ENCODE results near the gene CEP170B. TPM values are rescaled to one million over a fixed set of nuclear protein-coding genes. Genes with fewer than 3 reads are reported as not detected.
"Not testable (repeated sequence)": the region's sequence is repeated elsewhere in the genome, so short reads cannot be mapped to it uniquely, and the experiment has no call there.

CEP170B gene
- total and polyA plus RNA-seq, 4 donors: 1.5 to 10.9 (median 6.7) TPM

DNA sequence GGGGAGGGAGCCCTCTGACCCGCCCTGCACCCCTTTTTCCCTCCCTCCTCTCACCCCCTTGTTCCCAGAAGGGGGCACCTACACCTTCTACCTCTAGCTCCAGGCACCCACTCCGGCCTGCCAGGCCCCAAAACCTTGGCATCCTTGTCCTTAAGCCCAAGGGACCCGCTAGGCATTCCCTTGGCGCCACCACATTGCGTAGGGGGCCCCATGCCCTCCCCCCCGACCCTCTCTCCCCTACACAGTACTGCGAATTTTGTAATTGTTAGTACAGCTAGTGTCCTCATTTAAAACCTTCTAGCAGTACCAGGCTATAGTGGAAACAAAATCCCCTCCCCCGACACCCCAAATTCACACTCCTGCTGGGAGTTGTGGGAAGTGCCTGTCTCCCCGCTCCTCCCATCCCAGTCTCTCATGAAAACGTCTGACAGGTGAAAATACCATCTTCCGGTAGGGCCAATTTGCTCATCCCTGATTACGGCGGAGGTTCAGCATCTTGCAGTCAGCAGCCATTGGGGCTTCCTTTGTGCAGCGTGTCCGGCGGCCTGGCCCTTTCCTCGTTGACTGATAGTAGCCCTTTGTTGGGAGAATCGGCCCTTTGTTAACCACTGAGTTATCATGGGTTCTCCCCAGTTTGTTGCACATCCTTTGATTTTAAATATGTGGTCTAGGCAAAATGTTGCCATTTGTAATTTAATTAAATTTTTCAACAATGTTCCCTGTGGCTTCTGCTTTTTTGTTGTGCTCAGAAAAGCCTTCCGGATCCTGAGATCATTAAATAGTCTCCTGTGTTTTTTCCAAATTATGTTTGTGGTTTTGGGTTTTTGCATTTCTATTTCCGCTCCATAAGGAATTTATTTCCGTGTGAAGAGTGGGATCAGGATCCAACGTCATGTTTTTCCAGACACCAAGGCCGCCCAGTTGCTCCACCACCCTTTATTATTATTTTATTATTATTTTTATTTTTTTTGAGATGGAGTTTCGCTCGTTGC is 7.9 kb upstream of the CEP170B start:
- Histone ChIP-seq H3K4me3 (ENCODE audit: low read depth in 1 of 3, low read length in 3 of 3) (no peak overlapping the region), H3K27ac (ENCODE audit: low read depth in 1 of 2, low read length in 2 of 2) (no peak overlapping the region), H3K9me3 (ENCODE audit: control insufficient read depth in 4 of 4, low read length in 3 of 4) (no peaks in the 10 kb centered on the region), H3K27me3 (ENCODE audit: control insufficient read depth in 4 of 4, insufficient read depth in 4 of 4, low read length in 3 of 4) (no peaks in the 10 kb centered on the region), H3K4me1 (ENCODE audit: control insufficient read depth in 4 of 4, insufficient read depth in 4 of 4, low read length in 3 of 4) (no peaks in the 10 kb centered on the region), H3K36me3 (ENCODE audit: control insufficient read depth in 4 of 4, insufficient read depth in 3 of 4, low read depth in 1 of 4, low read length in 3 of 4) (no peaks in the 10 kb centered on the region), H3K9ac (ENCODE audit: low read depth in 1 of 2, low read length in 2 of 2) (no peak overlapping the region)
- 70% methylated on average over 25 of the region's 25 CpGs for WGBS
- no peak for DNase-seq (ENCODE audit: low spot score)
- TF ChIP-seq, protein P1, sequence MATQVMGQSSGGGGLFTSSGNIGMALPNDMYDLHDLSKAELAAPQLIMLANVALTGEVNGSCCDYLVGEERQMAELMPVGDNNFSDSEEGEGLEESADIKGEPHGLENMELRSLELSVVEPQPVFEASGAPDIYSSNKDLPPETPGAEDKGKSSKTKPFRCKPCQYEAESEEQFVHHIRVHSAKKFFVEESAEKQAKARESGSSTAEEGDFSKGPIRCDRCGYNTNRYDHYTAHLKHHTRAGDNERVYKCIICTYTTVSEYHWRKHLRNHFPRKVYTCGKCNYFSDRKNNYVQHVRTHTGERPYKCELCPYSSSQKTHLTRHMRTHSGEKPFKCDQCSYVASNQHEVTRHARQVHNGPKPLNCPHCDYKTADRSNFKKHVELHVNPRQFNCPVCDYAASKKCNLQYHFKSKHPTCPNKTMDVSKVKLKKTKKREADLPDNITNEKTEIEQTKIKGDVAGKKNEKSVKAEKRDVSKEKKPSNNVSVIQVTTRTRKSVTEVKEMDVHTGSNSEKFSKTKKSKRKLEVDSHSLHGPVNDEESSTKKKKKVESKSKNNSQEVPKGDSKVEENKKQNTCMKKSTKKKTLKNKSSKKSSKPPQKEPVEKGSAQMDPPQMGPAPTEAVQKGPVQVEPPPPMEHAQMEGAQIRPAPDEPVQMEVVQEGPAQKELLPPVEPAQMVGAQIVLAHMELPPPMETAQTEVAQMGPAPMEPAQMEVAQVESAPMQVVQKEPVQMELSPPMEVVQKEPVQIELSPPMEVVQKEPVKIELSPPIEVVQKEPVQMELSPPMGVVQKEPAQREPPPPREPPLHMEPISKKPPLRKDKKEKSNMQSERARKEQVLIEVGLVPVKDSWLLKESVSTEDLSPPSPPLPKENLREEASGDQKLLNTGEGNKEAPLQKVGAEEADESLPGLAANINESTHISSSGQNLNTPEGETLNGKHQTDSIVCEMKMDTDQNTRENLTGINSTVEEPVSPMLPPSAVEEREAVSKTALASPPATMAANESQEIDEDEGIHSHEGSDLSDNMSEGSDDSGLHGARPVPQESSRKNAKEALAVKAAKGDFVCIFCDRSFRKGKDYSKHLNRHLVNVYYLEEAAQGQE (IDR thresholded peaks at IDR 0.05): no peak
- TF ChIP-seq YY1 (IDR thresholded peaks at IDR 0.05): no peak
- no peak for TF ChIP-seq TAF1 (conservative IDR thresholded peaks at IDR 0.05)
- TF ChIP-seq JUND (IDR thresholded peaks at IDR 0.05): no peak
- TF ChIP-seq RXRA (IDR thresholded peaks at IDR 0.05): no peak
- no peak for TF ChIP-seq ZBTB33 (IDR thresholded peaks at IDR 0.05)
- TF ChIP-seq, protein P2, sequence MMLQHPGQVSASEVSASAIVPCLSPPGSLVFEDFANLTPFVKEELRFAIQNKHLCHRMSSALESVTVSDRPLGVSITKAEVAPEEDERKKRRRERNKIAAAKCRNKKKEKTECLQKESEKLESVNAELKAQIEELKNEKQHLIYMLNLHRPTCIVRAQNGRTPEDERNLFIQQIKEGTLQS (IDR thresholded peaks at IDR 0.05): no peak
- TF ChIP-seq RAD21 (IDR thresholded peaks at IDR 0.05): no peak
- TF ChIP-seq CTCF (IDR thresholded peaks at IDR 0.05; ENCODE audit: low read depth, low read length, missing input control): no peak
- TF ChIP-seq SP1 (IDR thresholded peaks at IDR 0.05): no peak
- TF ChIP-seq FOXA2 (IDR thresholded peaks at IDR 0.05): no peak
- TF ChIP-seq GABPA (IDR thresholded peaks at IDR 0.05 in 1 of 2, conservative IDR thresholded peaks at IDR 0.05 in 1 of 2): no peak
- no peak for TF ChIP-seq HNF4G (IDR thresholded peaks at IDR 0.05)
- TF ChIP-seq FOXA1 (IDR thresholded peaks at IDR 0.05): no peak
- no peak for TF ChIP-seq EGR1 (IDR thresholded peaks at IDR 0.05; ENCODE audit: low read depth in 2 of 2)
- no peak for TF ChIP-seq HNF4A (conservative IDR thresholded peaks at IDR 0.05)
- no peak for TF ChIP-seq MAX (IDR thresholded peaks at IDR 0.05)
- TF ChIP-seq NR2F2 (IDR thresholded peaks at IDR 0.05): no peak

DNA sequence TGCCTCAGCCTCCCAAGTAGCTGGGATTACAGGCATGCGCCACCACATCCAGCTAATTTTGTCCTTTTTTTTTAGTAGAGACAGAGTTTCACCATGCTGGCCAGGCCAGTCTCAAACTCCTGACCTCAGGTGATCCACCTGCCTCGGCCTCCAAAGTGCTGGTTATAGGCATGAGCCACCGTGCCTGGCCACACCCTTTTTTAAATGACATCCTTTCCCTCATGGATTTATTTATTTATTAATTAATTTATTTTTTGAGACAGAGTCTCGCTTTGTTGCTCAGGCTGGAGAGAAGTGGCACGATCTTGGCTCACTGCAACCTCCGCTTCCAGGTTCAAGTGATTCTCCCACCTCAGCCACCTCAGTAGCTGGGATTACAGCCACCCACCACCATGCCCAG is 7.1 kb upstream of the CEP170B start:
- H3K9ac ChIP-seq (ENCODE audit: low read depth in 1 of 2, low read length in 2 of 2); H3K27ac ChIP-seq (ENCODE audit: low read depth in 1 of 2, low read length in 2 of 2); H3K27me3 ChIP-seq (ENCODE audit: control insufficient read depth in 4 of 4, insufficient read depth in 4 of 4, low read length in 3 of 4); H3K4me3 ChIP-seq (ENCODE audit: low read depth in 1 of 3, low read length in 3 of 3); H3K9me3 ChIP-seq (ENCODE audit: control insufficient read depth in 4 of 4, low read length in 3 of 4); DNase-seq (ENCODE audit: low spot score); H3K4me1 ChIP-seq (ENCODE audit: control insufficient read depth in 4 of 4, insufficient read depth in 4 of 4, low read length in 3 of 4); H3K36me3 ChIP-seq (ENCODE audit: control insufficient read depth in 4 of 4, insufficient read depth in 3 of 4, low read depth in 1 of 4, low read length in 3 of 4): not testable (repeated sequence)
- WGBS: 94% methylated on average over 6 of the region's 6 CpGs
